Gastrocnemius medialis (tissue), 4 donors: ENCODE results near the gene ACOT7.

Experiments used
- CTCF ChIP-seq, 5 experiments: fragments of 450-650 bp in 3 of 5; fragments of 200-600 bp in 2 of 5; sonication (generic) in 2 of 5; IDR thresholded peaks in 4 of 5; conservative IDR thresholded peaks in 1 of 5; 1 replicate in 4 of 5; 2 replicates in 1 of 5; pipeline ENCODE4 v1.5.1; 2016 to 2019; ENCODE audit warnings: antibody characterized with exemption in 5 of 5, mild to moderate bottlenecking in 3 of 5, moderate library complexity in 3 of 5
- POLR2A ChIP-seq, 2 donors: fragments of 450-650 bp; IDR thresholded peaks; one replicate each; pipeline ENCODE4 v1.6.1; 2017; ENCODE audit warnings: antibody characterized with exemption in 2 of 2, mild to moderate bottlenecking in 2 of 2, moderate library complexity in 2 of 2

- TF ChIP-seq CTCF (IDR thresholded peaks at IDR 0.05 in 4 of 5, conservative IDR thresholded peaks at IDR 0.05 in 1 of 5) (no peak), POLR2A (IDR thresholded peaks at IDR 0.05) (no peak)
Observed at GRCh38 chr1:6310116-6310848, 83.3 kb downstream of the ACOT7 start.
